ENCODE measurements around the gene COX20.

- TF ChIP-seq EZH2 (IDR thresholded peaks at IDR 0.05; ENCODE audit: borderline replicate concordance, low read length): no peak
- TF ChIP-seq CTCF (conservative IDR thresholded peaks at IDR 0.05 in 1 of 2, IDR thresholded peaks at IDR 0.05 in 1 of 2; ENCODE audit: extremely low read depth in 1 of 2, insufficient read depth in 1 of 2, low read depth in 1 of 2, low read length in 2 of 2): no peak
Observed at GRCh38 chr1:244860078-244860477, 24.6 kb downstream of the COX20 start.
